Measurements from ENCODE around the gene RAMAC.
A peak's percentile ranks its signal among the peaks of the same experiment; 100 is the strongest.
"Not testable (repeated sequence)": the region's sequence is repeated elsewhere in the genome, so short reads cannot be mapped to it uniquely, and the experiment has no call there.

Gene RAMAC

DNA sequence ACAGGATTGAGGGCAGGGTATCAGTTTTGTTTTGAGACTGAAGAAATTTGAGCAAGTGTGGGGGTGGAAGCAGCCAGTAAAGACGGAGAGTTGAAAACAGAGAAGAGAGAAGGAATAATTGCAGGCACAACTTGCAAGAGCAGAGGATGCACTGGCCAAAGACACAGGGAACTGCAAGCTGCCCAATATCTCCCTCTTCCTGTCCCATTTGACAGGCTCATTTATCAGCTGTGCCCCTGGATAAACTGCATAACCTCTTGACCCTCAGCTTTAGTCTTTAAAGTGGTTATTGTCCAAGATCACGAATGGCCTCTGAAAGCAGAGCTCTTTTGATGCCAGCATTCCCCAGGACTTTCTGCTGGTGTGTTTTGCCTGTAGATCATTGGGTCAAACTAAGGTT, 5.0 kb upstream of the RAMAC start:
- H3K9me3 ChIP-seq (ENCODE audit: control insufficient read depth in 5 of 5, low read length in 5 of 5) = no peaks in the 10 kb centered on the region
- H3K4me1 ChIP-seq (ENCODE audit: control insufficient read depth in 5 of 5, insufficient read depth in 5 of 5, low read length in 5 of 5) = peaks cover 6 to 9% (median 9%) of the 10 kb centered on the region in 5 donors
- H3K27me3 ChIP-seq (ENCODE audit: control insufficient read depth in 5 of 5, insufficient read depth in 4 of 5, low read length in 5 of 5) = no peaks in the 10 kb centered on the region
- H3K9ac ChIP-seq (ENCODE audit: low read length in 5 of 5) = no peak overlapping the region
- H3K4me3 ChIP-seq (ENCODE audit: low read depth in 1 of 5, low read length in 5 of 5) = no peak overlapping the region
- H3K36me3 ChIP-seq (ENCODE audit: control insufficient read depth in 5 of 5, insufficient read depth in 5 of 5, low read length in 5 of 5) = no peaks in the 10 kb centered on the region
- H3K27ac ChIP-seq (ENCODE audit: low read depth, low read length) = no peak overlapping the region

DNA sequence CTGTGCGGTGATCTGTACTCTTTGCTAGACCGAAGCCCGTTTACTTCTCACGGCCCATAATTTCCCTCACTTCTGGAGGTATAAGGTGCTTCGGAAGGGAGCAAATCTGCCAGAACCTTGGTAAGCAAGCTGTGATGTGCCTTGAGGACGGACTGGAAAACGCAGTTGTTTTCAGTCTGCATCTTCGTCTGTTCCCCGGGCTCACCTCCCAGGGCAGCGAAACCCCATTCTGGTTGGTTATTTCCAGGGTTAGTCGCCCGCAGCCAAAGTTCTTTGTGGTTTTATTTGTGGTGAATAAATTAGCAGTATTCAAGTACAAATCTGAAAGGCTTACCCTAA, 401 bp downstream of the RAMAC start:
- Histone ChIP-seq H3K27me3 (ENCODE audit: control insufficient read depth in 5 of 5, insufficient read depth in 4 of 5, low read length in 5 of 5) (no peaks in the 10 kb centered on the region), H3K9me3 (ENCODE audit: control insufficient read depth in 5 of 5, low read length in 5 of 5) (no peaks in the 10 kb centered on the region), H3K4me1 (ENCODE audit: control insufficient read depth in 5 of 5, insufficient read depth in 5 of 5, low read length in 5 of 5) (peaks cover 6 to 20% (median 19%) of the 10 kb centered on the region in 5 donors), H3K36me3 (ENCODE audit: control insufficient read depth in 5 of 5, insufficient read depth in 5 of 5, low read length in 5 of 5) (peaks cover 9 to 22% (median 11%) of the 10 kb centered on the region in 5 donors), H3K4me3 (ENCODE audit: low read depth in 1 of 5, low read length in 5 of 5) (peak overlapping the region; percentile 86 to 100 (median 97)), H3K27ac (ENCODE audit: low read depth, low read length) (peak overlapping the region; percentile 40), H3K9ac (ENCODE audit: low read length in 5 of 5) (peak overlapping the region; percentile 70 to 95 (median 87))

DNA sequence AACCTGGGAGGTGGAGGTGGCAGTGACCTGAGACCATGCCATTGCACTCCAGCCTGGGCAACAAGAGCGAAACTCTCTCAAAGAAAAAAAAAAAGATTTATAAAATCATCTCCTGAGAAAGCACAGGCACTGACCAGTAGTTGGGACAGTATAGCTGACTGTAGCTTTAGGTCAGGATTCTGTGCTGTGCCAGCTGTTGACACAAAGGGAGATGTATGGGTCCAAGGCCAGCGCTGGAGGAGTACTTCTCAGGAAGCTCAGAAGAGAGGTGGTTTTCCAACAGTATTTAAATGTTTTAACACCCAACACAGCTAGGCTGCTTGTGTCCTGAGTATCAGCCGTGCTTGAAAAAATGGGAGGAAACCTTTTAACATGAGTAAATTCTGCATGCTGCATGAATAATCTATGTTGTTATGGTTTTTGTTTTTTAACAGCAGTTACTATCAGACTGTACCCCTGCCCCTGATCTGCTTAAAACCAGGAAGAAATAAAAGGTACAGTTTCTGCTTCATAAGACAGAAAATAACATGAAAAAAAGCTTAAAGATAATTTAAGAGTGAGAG, 6.5 kb downstream of the RAMAC start:
- H3K9me3 ChIP-seq (ENCODE audit: control insufficient read depth in 5 of 5, low read length in 5 of 5) = no peaks in the 10 kb centered on the region
- no peaks in the 10 kb centered on the region for H3K27me3 ChIP-seq (ENCODE audit: control insufficient read depth in 5 of 5, insufficient read depth in 4 of 5, low read length in 5 of 5)
- no peak overlapping the region for H3K27ac ChIP-seq (ENCODE audit: low read depth, low read length)
- H3K36me3 ChIP-seq (ENCODE audit: control insufficient read depth in 5 of 5, insufficient read depth in 5 of 5, low read length in 5 of 5) = peaks cover 10 to 25% (median 12%) of the 10 kb centered on the region in 5 donors
- H3K9ac ChIP-seq (ENCODE audit: low read length in 5 of 5) = no peak overlapping the region
- H3K4me3 ChIP-seq (ENCODE audit: low read depth in 1 of 5, low read length in 5 of 5) = no peak overlapping the region
- H3K4me1 ChIP-seq (ENCODE audit: control insufficient read depth in 5 of 5, insufficient read depth in 5 of 5, low read length in 5 of 5) = peaks cover 0 to 2% (median 0%) of the 10 kb centered on the region in 5 donors

DNA sequence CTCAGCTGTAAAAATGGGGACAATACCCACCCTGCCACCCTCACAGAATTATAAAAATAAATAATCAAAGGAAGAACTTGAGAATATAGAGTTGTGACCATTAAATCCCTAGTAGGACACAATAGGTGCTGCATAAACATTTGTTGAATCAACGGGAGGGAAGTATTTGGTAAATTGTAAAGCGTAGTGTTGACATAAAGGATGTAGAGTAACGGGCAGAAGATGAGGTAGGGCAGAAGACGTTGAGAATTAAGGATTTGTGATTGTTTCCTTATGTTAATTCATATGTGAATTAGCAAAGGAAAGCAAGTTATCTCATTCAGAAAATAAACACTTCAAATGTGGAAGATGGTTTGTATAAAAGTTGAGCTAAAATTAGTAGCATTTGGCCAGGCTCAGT, 7.1 kb downstream of the RAMAC start:
- Histone ChIP-seq H3K36me3 (ENCODE audit: control insufficient read depth in 5 of 5, insufficient read depth in 5 of 5, low read length in 5 of 5) (peaks cover 10 to 25% (median 12%) of the 10 kb centered on the region in 5 donors), H3K27ac (ENCODE audit: low read depth, low read length) (no peak overlapping the region), H3K27me3 (ENCODE audit: control insufficient read depth in 5 of 5, insufficient read depth in 4 of 5, low read length in 5 of 5) (no peaks in the 10 kb centered on the region), H3K9ac (ENCODE audit: low read length in 5 of 5) (no peak overlapping the region), H3K4me1 (ENCODE audit: control insufficient read depth in 5 of 5, insufficient read depth in 5 of 5, low read length in 5 of 5) (no peaks in the 10 kb centered on the region), H3K4me3 (ENCODE audit: low read depth in 1 of 5, low read length in 5 of 5) (no peak overlapping the region), H3K9me3 (ENCODE audit: control insufficient read depth in 5 of 5, low read length in 5 of 5) (no peaks in the 10 kb centered on the region)

DNA sequence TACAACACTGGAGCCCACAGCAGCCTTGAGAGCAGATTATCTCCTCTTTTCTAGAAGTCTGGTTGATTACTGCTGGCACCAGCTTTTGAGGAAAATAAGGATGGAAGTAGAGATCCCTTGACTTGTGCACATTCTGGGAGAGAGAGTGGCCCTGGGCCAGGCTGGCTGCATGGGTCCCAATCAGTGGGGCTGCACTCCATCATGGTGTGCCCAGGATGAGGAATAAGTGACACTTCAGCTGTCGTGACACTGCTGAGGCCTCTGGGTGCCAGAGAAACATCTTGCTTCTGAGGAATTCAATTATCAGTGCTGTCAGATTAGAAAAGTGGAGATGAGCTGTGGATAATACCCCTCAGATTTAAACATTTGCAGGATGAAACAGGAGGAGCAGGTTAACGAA, 9.1 kb downstream of the RAMAC start:
- H3K4me1 ChIP-seq (ENCODE audit: control insufficient read depth in 5 of 5, insufficient read depth in 5 of 5, low read length in 5 of 5) = peaks cover 0 to 7% (median 5%) of the 10 kb centered on the region in 5 donors
- H3K4me3 ChIP-seq (ENCODE audit: low read depth in 1 of 5, low read length in 5 of 5) = no peak overlapping the region
- H3K27ac ChIP-seq (ENCODE audit: low read depth, low read length) = no peak overlapping the region
- no peaks in the 10 kb centered on the region for H3K9me3 ChIP-seq (ENCODE audit: control insufficient read depth in 5 of 5, low read length in 5 of 5)
- no peaks in the 10 kb centered on the region for H3K27me3 ChIP-seq (ENCODE audit: control insufficient read depth in 5 of 5, insufficient read depth in 4 of 5, low read length in 5 of 5)
- H3K9ac ChIP-seq (ENCODE audit: low read length in 5 of 5) = no peak overlapping the region
- peaks cover 3 to 12% (median 6%) of the 10 kb centered on the region in 5 donors for H3K36me3 ChIP-seq (ENCODE audit: control insufficient read depth in 5 of 5, insufficient read depth in 5 of 5, low read length in 5 of 5)

DNA sequence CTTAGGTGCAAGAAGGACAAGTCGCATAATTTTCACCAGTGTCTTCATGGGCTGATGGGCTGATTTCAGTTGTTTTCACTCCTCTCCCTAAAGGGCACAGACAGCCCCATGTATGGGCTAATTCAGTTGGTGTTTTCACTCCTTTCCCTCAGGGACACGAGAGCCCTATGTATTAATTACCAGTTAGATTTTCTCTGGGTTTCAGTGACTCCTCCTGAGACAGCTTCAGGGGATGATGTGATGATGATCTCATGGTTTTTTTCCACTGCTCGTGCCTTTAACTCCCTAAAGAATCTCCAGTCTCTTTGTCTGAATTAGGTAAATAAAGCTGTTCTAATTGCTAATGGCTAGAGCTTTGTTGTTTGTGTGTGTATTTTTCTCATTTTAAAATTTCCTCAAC, 9.9 kb downstream of the RAMAC start:
- H3K9ac ChIP-seq (ENCODE audit: low read length in 5 of 5) = no peak overlapping the region
- H3K36me3 ChIP-seq (ENCODE audit: control insufficient read depth in 5 of 5, insufficient read depth in 5 of 5, low read length in 5 of 5) = peaks cover 0 to 8% (median under 1%) of the 10 kb centered on the region in 5 donors
- H3K4me3 ChIP-seq (ENCODE audit: low read depth in 1 of 5, low read length in 5 of 5) = no peak overlapping the region
- no peaks in the 10 kb centered on the region for H3K27me3 ChIP-seq (ENCODE audit: control insufficient read depth in 5 of 5, insufficient read depth in 4 of 5, low read length in 5 of 5)
- peaks cover 0 to 11% (median 7%) of the 10 kb centered on the region in 5 donors for H3K4me1 ChIP-seq (ENCODE audit: control insufficient read depth in 5 of 5, insufficient read depth in 5 of 5, low read length in 5 of 5)
- no peaks in the 10 kb centered on the region for H3K9me3 ChIP-seq (ENCODE audit: control insufficient read depth in 5 of 5, low read length in 5 of 5)
- H3K27ac ChIP-seq (ENCODE audit: low read depth, low read length) = no peak overlapping the region

DNA sequence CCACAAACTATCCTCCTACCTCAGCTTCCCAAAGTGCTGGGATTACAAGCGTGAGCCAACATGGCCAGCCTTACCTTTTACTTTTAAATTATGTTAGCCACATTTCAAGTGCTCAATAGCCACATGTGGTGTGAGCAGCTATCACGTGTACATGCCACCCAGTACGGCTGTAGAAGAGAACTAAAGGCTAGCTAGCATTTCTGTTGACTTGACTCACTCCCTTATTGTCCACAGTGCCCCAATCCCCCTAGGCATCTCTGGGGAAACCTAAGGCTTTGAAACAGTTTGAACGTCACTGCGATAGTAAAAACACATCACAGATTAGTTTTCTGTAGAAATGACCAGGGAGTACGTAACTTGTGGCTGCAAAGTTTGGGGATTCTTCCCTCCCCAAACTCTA, 13.4 kb downstream of the RAMAC start:
- H3K4me1 ChIP-seq (ENCODE audit: control insufficient read depth in 5 of 5, insufficient read depth in 5 of 5, low read length in 5 of 5) = peaks cover 0 to 11% (median 7%) of the 10 kb centered on the region in 5 donors
- no peak overlapping the region for H3K4me3 ChIP-seq (ENCODE audit: low read depth in 1 of 5, low read length in 5 of 5)
- no peak overlapping the region for H3K27ac ChIP-seq (ENCODE audit: low read depth, low read length)
- H3K27me3 ChIP-seq (ENCODE audit: control insufficient read depth in 5 of 5, insufficient read depth in 4 of 5, low read length in 5 of 5) = no peaks in the 10 kb centered on the region
- no peaks in the 10 kb centered on the region for H3K9me3 ChIP-seq (ENCODE audit: control insufficient read depth in 5 of 5, low read length in 5 of 5)
- peak overlapping the region in 1 of 5 donors; percentile 35 for H3K9ac ChIP-seq (ENCODE audit: low read length in 5 of 5)
- H3K36me3 ChIP-seq (ENCODE audit: control insufficient read depth in 5 of 5, insufficient read depth in 5 of 5, low read length in 5 of 5) = peaks cover 0 to 8% (median 0%) of the 10 kb centered on the region in 5 donors

DNA sequence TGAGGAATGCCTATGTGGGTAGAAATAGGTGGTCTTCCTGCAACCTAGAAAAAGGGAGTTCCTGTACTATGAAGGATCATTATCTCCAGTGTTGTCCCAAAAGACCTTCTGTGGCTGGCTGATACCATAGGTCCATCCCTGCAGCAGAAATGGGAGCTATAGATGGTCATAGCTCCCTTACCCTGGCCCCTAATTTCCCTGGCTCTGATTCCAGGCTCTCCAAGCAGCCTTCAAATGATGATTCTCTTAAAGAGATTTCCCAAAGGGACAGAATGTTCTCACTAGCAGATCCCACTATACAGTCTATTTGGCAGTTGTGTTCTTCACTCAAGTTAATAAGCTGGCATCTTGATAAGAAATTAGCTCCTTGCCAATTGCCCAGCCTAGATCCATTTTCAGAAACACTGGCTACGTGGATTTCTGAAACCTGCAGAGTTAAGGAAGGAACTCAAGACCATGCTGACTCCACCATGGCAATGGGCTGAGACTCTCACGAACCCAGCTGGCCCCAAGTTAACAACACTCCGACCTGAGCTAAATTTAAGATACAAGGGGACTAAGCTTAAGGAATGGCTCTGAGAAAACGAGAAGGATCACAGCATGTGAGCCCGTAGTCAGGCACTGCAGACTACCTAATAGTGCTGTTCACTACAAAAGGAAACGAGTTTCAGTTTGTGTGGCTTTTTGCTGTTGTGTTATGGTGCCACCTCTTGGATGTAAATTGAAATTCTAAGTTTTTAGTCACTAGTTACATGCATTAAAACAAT, 14.1 kb downstream of the RAMAC start:
- H3K4me3 ChIP-seq (ENCODE audit: low read depth in 1 of 5, low read length in 5 of 5) = peak overlapping the region; percentile 33 to 60 (median 43)
- H3K36me3 ChIP-seq (ENCODE audit: control insufficient read depth in 5 of 5, insufficient read depth in 5 of 5, low read length in 5 of 5) = peaks cover 0 to 13% (median 5%) of the 10 kb centered on the region in 5 donors

DNA sequence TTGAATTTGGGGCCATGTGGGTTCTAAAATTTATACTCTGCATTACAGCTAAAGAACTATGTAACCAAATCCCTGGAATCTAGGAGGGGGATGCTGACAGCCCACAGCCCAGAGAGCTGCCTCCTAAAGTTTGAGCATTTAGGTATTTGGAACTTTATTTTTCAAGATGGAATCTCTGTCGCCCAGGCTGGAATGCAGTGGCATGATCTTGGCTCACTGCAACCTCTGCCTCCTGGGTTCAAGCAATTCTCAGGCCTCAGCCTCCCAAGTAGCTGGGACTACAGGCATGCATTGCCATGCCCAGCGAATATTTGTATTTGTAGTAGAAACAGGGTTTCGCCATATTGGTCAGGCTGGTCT, 14.6 kb downstream of the RAMAC start:
- Histone ChIP-seq H3K36me3 (ENCODE audit: control insufficient read depth in 5 of 5, insufficient read depth in 5 of 5, low read length in 5 of 5) (peaks cover 0 to 19% (median 6%) of the 10 kb centered on the region in 5 donors), H3K4me1 (ENCODE audit: control insufficient read depth in 5 of 5, insufficient read depth in 5 of 5, low read length in 5 of 5) (peaks cover 0 to 11% (median 7%) of the 10 kb centered on the region in 5 donors), H3K9ac (ENCODE audit: low read length in 5 of 5) (peak overlapping the region in 1 of 5 donors; percentile 64)
- not testable (repeated sequence) for H3K27me3 ChIP-seq (ENCODE audit: control insufficient read depth in 5 of 5, insufficient read depth in 4 of 5, low read length in 5 of 5); H3K4me3 ChIP-seq (ENCODE audit: low read depth in 1 of 5, low read length in 5 of 5); H3K27ac ChIP-seq (ENCODE audit: low read depth, low read length); H3K9me3 ChIP-seq (ENCODE audit: control insufficient read depth in 5 of 5, low read length in 5 of 5)

More for the DNA sequence above, 14.1 kb downstream of the RAMAC start:
- H3K27ac ChIP-seq (ENCODE audit: low read depth, low read length) = no peak overlapping the region
- H3K9me3 ChIP-seq (ENCODE audit: control insufficient read depth in 5 of 5, low read length in 5 of 5) = no peaks in the 10 kb centered on the region
- peaks cover 0 to 11% (median 7%) of the 10 kb centered on the region in 5 donors for H3K4me1 ChIP-seq (ENCODE audit: control insufficient read depth in 5 of 5, insufficient read depth in 5 of 5, low read length in 5 of 5)
- H3K9ac ChIP-seq (ENCODE audit: low read length in 5 of 5) = peak overlapping the region in 3 of 5 donors; percentile 64 to 70 (median 66)
- no peaks in the 10 kb centered on the region for H3K27me3 ChIP-seq (ENCODE audit: control insufficient read depth in 5 of 5, insufficient read depth in 4 of 5, low read length in 5 of 5)

DNA sequence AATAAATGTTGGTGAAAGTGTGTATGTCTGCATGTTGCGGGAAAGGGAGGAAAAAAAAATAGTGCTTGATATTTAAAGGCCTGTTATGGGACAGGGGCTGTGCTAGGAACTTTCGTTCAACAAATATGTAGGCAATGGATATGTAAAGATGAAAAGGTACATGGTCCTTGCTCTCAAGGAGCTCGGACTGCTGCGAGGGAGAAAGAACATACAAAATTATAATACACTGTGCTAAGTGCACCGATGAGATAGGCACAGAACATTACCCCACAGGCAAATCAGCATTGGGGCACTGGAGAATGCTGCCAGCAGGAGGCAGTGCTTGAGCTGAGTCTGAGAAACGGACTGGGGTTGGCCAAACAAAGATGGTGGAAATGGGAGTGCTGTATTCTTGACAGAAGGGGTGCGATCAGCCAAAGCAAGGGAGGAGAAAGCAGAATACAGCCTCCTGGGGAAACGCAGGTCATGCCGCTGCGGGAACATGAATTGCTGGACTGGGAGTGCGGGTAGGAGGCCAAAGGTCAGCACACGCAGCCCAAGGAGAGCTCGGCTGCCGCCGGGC, 24.8 kb downstream of the RAMAC start:
- Histone ChIP-seq H3K27me3 (ENCODE audit: control insufficient read depth in 5 of 5, insufficient read depth in 4 of 5, low read length in 5 of 5) (no peaks in the 10 kb centered on the region), H3K36me3 (ENCODE audit: control insufficient read depth in 5 of 5, insufficient read depth in 5 of 5, low read length in 5 of 5) (peaks cover 11 to 31% (median 13%) of the 10 kb centered on the region in 5 donors), H3K4me1 (ENCODE audit: control insufficient read depth in 5 of 5, insufficient read depth in 5 of 5, low read length in 5 of 5) (peaks cover 10 to 26% (median 21%) of the 10 kb centered on the region in 5 donors)

More for the DNA sequence above, 24.8 kb downstream of the RAMAC start:
- Histone ChIP-seq H3K27ac (ENCODE audit: low read depth, low read length) (peak overlapping the region; percentile 87), H3K4me3 (ENCODE audit: low read depth in 1 of 5, low read length in 5 of 5) (peak overlapping the region; percentile 91 to 99 (median 99)), H3K9me3 (ENCODE audit: control insufficient read depth in 5 of 5, low read length in 5 of 5) (no peaks in the 10 kb centered on the region), H3K9ac (ENCODE audit: low read length in 5 of 5) (peak overlapping the region; percentile 30 to 98 (median 92))
